Stimulated activated CD4-positive, alpha-beta T cell treated with anti-CD3 and anti-CD28 coated beads, Interleukin-15, amount 100 ng/mL, for 24 hours (primary cell): Measurements from ENCODE around the gene KANSL1L.

Experiments
- DNase-seq: peaks from one replicate; pipeline ENCODE4 v3.0.0-alpha.2; 2020

KANSL1L gene

GRCh38 chr2:209988010-209988409 lies 183.2 kb downstream of the KANSL1L start:
- no peak for DNase-seq

DNA sequence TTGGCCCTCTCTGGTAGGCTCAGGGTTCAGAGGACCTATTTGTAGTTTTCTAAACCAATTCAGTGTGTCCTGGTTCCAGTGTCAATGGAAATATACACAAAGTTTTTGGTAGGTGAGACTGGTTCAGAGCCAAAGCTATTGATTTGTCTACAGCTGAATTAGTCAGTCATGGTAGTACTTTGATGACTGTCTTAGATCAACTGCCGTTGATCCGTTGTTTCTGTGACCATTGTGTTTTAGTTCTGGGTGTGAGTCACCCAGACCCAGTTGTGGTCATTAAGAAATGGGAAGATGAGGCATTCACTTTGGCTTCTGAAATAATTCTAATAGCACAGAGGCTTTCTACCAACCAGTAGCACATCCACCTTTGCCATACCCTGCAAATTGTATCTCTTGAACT lies 184.8 kb downstream of the KANSL1L start:
- DNase-seq: no peak

DNA sequence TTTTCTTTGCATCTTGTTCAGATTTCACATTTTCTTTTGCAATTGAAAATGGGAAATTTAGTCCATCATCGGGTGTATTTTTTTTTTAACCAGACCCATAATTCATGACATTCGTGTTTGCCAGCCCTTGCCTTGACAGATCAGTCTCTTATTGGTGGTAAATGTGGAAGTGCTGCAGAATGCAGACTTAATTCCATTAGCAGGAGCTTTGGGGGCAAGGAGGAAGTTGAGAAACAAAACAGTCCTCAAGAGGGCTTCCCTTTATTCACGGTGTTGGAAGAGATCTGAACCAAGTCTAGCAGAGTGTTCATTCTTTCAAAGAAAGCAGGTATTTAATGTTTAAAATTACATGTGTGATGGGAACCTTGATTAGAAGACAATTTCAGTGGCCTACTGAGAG lies 185.3 kb downstream of the KANSL1L start:
- DNase-seq: no peak

GRCh38 chr2:209984291-209984690 lies 186.9 kb downstream of the KANSL1L start:
- DNase-seq: no peak

DNA sequence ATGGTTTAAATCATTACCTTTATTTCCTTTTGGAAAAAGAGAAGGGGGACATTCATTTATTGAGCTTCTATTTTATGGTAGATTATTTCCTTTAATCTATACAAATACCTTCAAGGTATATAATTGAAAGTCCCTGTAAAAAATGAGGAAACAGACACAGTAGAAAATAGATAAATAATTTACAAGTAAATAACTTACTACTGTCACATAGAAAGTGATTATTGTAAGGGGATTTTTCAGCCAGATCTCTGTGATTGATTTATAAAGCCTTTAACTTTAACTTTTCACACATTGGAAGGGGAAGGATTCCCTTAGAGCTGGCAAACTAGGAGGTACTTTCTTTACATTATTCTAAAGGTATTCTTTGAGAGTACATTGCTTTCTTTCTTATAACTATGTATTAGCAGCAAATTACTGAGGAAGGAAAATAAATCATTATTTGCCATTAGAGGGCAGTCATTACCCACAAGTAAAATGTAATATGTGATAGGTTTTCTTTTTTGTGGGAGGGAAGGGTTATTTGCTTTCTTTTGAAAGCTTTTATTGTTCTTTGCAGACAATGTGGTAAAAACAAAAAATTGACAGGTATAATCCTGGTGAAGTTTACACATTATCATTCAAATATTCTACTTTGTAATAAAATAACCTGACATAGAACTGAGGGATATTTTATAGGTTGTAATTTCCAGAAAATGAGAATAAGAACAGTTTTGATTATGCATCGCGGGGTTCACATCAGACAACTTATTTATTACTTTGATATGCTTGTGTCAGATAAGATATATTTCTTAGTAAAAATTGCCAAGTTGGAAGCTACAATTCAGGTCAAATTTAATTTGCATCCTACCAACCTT lies 193.6 kb downstream of the KANSL1L start:
- no peak for DNase-seq

DNA sequence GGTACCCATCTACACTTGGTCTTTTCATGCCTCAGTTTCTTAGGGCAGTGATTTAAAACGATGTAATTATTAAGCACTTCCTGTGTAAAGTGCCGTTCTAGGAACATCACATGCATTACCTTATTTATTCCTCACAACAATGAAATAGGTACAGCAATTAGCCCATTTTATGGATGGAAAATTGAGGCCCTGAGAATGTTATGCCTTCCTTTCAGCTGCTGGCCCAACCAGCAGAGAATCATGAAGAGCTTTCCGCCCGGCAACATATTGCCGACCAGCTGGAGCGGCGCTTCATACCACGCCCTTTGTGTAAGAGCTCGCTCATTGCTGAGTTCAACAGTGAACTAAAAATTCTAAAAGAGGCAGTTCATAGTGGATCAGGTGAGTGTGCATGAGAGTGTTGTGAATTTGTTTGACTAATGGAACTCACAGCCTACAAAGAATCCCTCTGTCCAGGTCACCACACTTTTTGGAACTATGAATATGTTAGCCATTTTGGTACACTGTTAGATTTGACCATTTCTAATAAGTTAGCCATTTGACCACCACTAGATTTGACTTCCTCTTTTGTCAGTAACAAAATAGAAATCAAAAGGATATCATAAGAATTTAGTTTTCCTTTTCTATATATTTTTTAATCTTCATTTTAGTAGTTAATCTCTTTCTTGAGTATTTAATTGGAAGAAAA lies 194.4 kb downstream of the KANSL1L start:
- DNase-seq: no peak

GRCh38 chr2:209974576-209974975 lies 196.6 kb downstream of the KANSL1L start:
- DNase-seq: no peak

DNA sequence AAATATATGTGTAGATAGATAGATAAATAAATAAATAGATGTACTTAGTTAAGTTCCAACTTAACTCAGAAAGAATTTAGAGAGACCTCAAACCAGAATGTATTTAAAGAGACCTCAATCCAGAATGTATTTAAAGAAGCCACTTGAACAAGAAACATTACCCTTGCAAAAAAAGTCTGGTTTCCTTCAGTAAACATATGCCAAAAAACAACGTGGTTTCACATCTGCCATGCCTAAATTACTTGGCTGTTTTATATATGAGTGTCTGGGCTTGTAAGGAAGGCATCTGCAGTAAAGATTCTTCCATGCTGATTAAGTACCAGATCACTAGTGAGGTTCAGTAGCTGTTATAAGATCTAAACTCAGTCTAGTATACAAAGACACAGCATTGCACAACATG lies 197.9 kb downstream of the KANSL1L start:
- DNase-seq: no peak
